Adrenal gland (tissue), 5 donors: ENCODE results near the gene ZNF76.

ENCODE experiments used
- CTCF ChIP-seq, 6 experiments: fragments of 450-650 bp in 4 of 6; fragments of 200-600 bp in 2 of 6; sonication (generic) in 1 of 6; IDR thresholded peaks; 1 replicate in 5 of 6; 2 replicates in 1 of 6; pipeline versions ENCODE4 v1.5.1 to v1.8.0; 2016 to 2021; ENCODE audit warnings: antibody characterized with exemption in 6 of 6, mild to moderate bottlenecking in 2 of 6, moderate library complexity in 1 of 6
- POLR2A ChIP-seq, 2 donors: fragments of 450-650 bp; IDR thresholded peaks; one replicate each; pipeline ENCODE4 v1.6.1; 2017; ENCODE audit warnings: antibody characterized with exemption in 2 of 2, mild to moderate bottlenecking in 2 of 2, moderate library complexity in 1 of 2
- donor health status: DM: no; HTN: no; CAD: no.

GRCh38 chr6:35228481-35228880 is 31.1 kb upstream of the ZNF76 start:
- TF ChIP-seq CTCF (IDR thresholded peaks at IDR 0.05) (no peak), POLR2A (IDR thresholded peaks at IDR 0.05) (no peak)
